ENCODE results near the gene ATXN7L1.

The ATXN7L1 gene

GRCh38 chr7:105581066-105581811, 295.2 kb downstream of the ATXN7L1 start, which contains the start of gene EFCAB10:
Gene EFCAB10 (minus strand): TSS chr7:105581493. CDS start chr7:105581463, 30 bp downstream.
- no peak within 1 kb of the TSS for H3K27ac Mint-ChIP-seq
- peaks cover 11% of the 10 kb centered on the region for H3K9me3 Mint-ChIP-seq
- no peaks in the 10 kb centered on the region for H3K36me3 Mint-ChIP-seq (ENCODE audit: low read depth)
- H3K4me1 Mint-ChIP-seq (ENCODE audit: low read depth): peaks cover 9% of the 10 kb centered on the region
- H3K27me3 Mint-ChIP-seq (ENCODE audit: low read depth): no peaks in the 10 kb centered on the region
- H3K4me3 Mint-ChIP-seq: peak within 1 kb of the TSS; percentile 70

GRCh38 chr7:105580022-105580740, 296.2 kb downstream of the ATXN7L1 start:
- Mint-ChIP-seq H3K27me3 (ENCODE audit: low read depth) (no peaks in the 10 kb centered on the region), H3K27ac (no peak overlapping the region), H3K9me3 (peaks cover 11% of the 10 kb centered on the region), H3K4me3 (no peak overlapping the region), H3K36me3 (ENCODE audit: low read depth) (no peaks in the 10 kb centered on the region), H3K4me1 (ENCODE audit: low read depth) (peaks cover 6% of the 10 kb centered on the region)

GRCh38 chr7:105578496-105578895, 297.9 kb downstream of the ATXN7L1 start:
- Mint-ChIP-seq H3K27ac (no peak overlapping the region), H3K4me3 (no peak overlapping the region), H3K9me3 (no peaks in the 10 kb centered on the region), H3K4me1 (ENCODE audit: low read depth) (peaks cover 6% of the 10 kb centered on the region), H3K27me3 (ENCODE audit: low read depth) (no peaks in the 10 kb centered on the region), H3K36me3 (ENCODE audit: low read depth) (no peaks in the 10 kb centered on the region)

GRCh38 chr7:105577251-105577650, 299.1 kb downstream of the ATXN7L1 start:
- Mint-ChIP-seq H3K9me3 (no peaks in the 10 kb centered on the region), H3K4me1 (ENCODE audit: low read depth) (peaks cover 6% of the 10 kb centered on the region), H3K4me3 (no peak overlapping the region), H3K27ac (no peak overlapping the region), H3K27me3 (ENCODE audit: low read depth) (no peaks in the 10 kb centered on the region), H3K36me3 (ENCODE audit: low read depth) (peaks cover under 1% of the 10 kb centered on the region)

GRCh38 chr7:105571891-105572290, 304.5 kb downstream of the ATXN7L1 start:
- peaks cover 14% of the 10 kb centered on the region for H3K36me3 Mint-ChIP-seq (ENCODE audit: low read depth)
- H3K9me3 Mint-ChIP-seq: no peaks in the 10 kb centered on the region
- H3K27ac Mint-ChIP-seq: no peak overlapping the region
- H3K27me3 Mint-ChIP-seq (ENCODE audit: low read depth): no peaks in the 10 kb centered on the region
- no peaks in the 10 kb centered on the region for H3K4me1 Mint-ChIP-seq (ENCODE audit: low read depth)
- H3K4me3 Mint-ChIP-seq: no peak overlapping the region

GRCh38 chr7:105567821-105568220, 308.6 kb downstream of the ATXN7L1 start:
- Mint-ChIP-seq H3K9me3 (no peaks in the 10 kb centered on the region), H3K4me3 (no peak overlapping the region), H3K27me3 (ENCODE audit: low read depth) (no peaks in the 10 kb centered on the region), H3K4me1 (ENCODE audit: low read depth) (no peaks in the 10 kb centered on the region), H3K27ac (no peak overlapping the region), H3K36me3 (ENCODE audit: low read depth) (peaks cover 26% of the 10 kb centered on the region)

- H3K27me3 Mint-ChIP-seq (ENCODE audit: low read depth): no peaks in the 10 kb centered on the region
Measured at GRCh38 chr7:105567024-105567423, 309.4 kb downstream of the ATXN7L1 start.

GRCh38 chr7:105565190-105565589, 311.2 kb downstream of the ATXN7L1 start:
- peaks cover 23% of the 10 kb centered on the region for H3K36me3 Mint-ChIP-seq (ENCODE audit: low read depth)
- no peak overlapping the region for H3K4me3 Mint-ChIP-seq
- no peaks in the 10 kb centered on the region for H3K27me3 Mint-ChIP-seq (ENCODE audit: low read depth)
- no peak overlapping the region for H3K27ac Mint-ChIP-seq
- H3K9me3 Mint-ChIP-seq: no peaks in the 10 kb centered on the region
- no peaks in the 10 kb centered on the region for H3K4me1 Mint-ChIP-seq (ENCODE audit: low read depth)

More at GRCh38 chr7:105567024-105567423, 309.4 kb downstream of the ATXN7L1 start:
- Mint-ChIP-seq H3K36me3 (ENCODE audit: low read depth) (peaks cover 25% of the 10 kb centered on the region), H3K27ac (no peak overlapping the region), H3K9me3 (no peaks in the 10 kb centered on the region), H3K4me3 (no peak overlapping the region), H3K4me1 (ENCODE audit: low read depth) (no peaks in the 10 kb centered on the region)

GRCh38 chr7:105559926-105560325, 316.5 kb downstream of the ATXN7L1 start:
- H3K27ac Mint-ChIP-seq: no peak overlapping the region
- no peaks in the 10 kb centered on the region for H3K4me1 Mint-ChIP-seq (ENCODE audit: low read depth)
- H3K9me3 Mint-ChIP-seq: no peaks in the 10 kb centered on the region
- peaks cover 19% of the 10 kb centered on the region for H3K36me3 Mint-ChIP-seq (ENCODE audit: low read depth)
- H3K27me3 Mint-ChIP-seq (ENCODE audit: low read depth): no peaks in the 10 kb centered on the region
- H3K4me3 Mint-ChIP-seq: no peak overlapping the region
